T-cell (primary cell): Measurements from ENCODE around the gene C4B. TPM values are rescaled to one million over a fixed set of nuclear protein-coding genes. Genes with fewer than 3 reads are reported as not detected.
A peak's percentile ranks its signal among the peaks of the same experiment; 100 is the strongest.
"Not testable (repeated sequence)": the region's sequence is repeated elsewhere in the genome, so short reads cannot be mapped to it uniquely, and the experiment has no call there.

ENCODE experiments used
- ATAC-seq, 4 experiments: fragments of 200-7000 bp in 3 of 4; fragments of 150-1000 bp in 1 of 4; cut with Tn5 transposase; replicated peaks in 1 of 4; 1 replicate in 3 of 4; 2 replicates in 1 of 4; pipeline ENCODE4 v1.10.0; 2021; ENCODE audit warnings: moderate library complexity in 3 of 4, mild to moderate bottlenecking in 2 of 4, moderate number of reproducible peaks in 1 of 4
- CTCF ChIA-PET, 2 donors: fragments of 300-600 bp; sonication (Branson Sonifier 250); formaldehyde crosslinking; loops; one replicate each; lab custom pipeline; 2022; ENCODE audit warnings: antibody characterized with exemption in 2 of 2; lab: Charles Lee
- POLR2A ChIA-PET, 2 donors: fragments of 300-600 bp; sonication (Branson Sonifier 250); formaldehyde crosslinking; loops; one replicate each; lab custom pipeline; 2022; ENCODE audit warnings: antibody characterized with exemption in 2 of 2; lab: Charles Lee
- DNase-seq, 35 experiments: peaks; one replicate each; pipeline versions ENCODE4 v3.0.0 to v3.0.0-alpha.2; 2013 to 2023
- H3K27ac ChIP-seq: one replicate; pipeline ENCODE4 v1.5.1; 2013; ENCODE audit warnings: low read length
- H3K27me3 ChIP-seq, 2 experiments: replicated peaks in 1 of 2; 1 replicate in 1 of 2; 2 replicates in 1 of 2; pipeline versions ENCODE4 v1.6.1 to v1.7.0; 2013; ENCODE audit warnings: low read length in 1 of 2, mixed read lengths in 1 of 2; ENCODE audit not compliant: control insufficient read depth in 2 of 2, insufficient read depth in 2 of 2; ENCODE audit errors: extremely low read depth in 1 of 2
- H3K36me3 ChIP-seq, 2 donors: 1 replicate in 1 of 2; 2 replicates in 1 of 2; pipeline versions ENCODE4 v1.6.1 to v1.7.0; 2013; ENCODE audit warnings: low read length in 1 of 2; ENCODE audit not compliant: control insufficient read depth in 2 of 2, insufficient read depth in 1 of 2; ENCODE audit errors: extremely low read depth in 1 of 2
- H3K4me1 ChIP-seq, 2 experiments: 1 replicate in 1 of 2; 2 replicates in 1 of 2; pipeline versions ENCODE4 v1.6.1 to v1.7.0; 2013; ENCODE audit warnings: low read length in 2 of 2, mixed read lengths in 1 of 2; ENCODE audit not compliant: insufficient read depth in 2 of 2, control insufficient read depth in 1 of 2; ENCODE audit errors: extremely low read depth in 1 of 2
- H3K4me3 ChIP-seq, 2 donors: 1 replicate in 1 of 2; 2 replicates in 1 of 2; pipeline versions ENCODE4 v1.5.1 to v1.7.0; 2013; ENCODE audit warnings: mild to moderate bottlenecking in 2 of 2, low read length in 1 of 2, moderate library complexity in 1 of 2; ENCODE audit not compliant: control insufficient read depth in 1 of 2; ENCODE audit errors: extremely low read depth in 1 of 2
- H3K9me3 ChIP-seq: 2 replicates; pipeline ENCODE4 v1.7.0; 2013
- H3K27ac Mint-ChIP-seq, 2 donors: one replicate each; pipeline ENCODE4 v1.8.0; 2020 to 2021; ENCODE audit warnings: mild to moderate bottlenecking in 2 of 2, mixed read lengths in 2 of 2
- H3K27me3 Mint-ChIP-seq, 2 donors: one replicate each; pipeline ENCODE4 v1.8.0; 2021 to 2022; ENCODE audit warnings: mixed read lengths in 2 of 2
- H3K36me3 Mint-ChIP-seq: one replicate; pipeline ENCODE4 v1.8.0; 2021; ENCODE audit warnings: mixed read lengths
- H3K4me1 Mint-ChIP-seq, 3 donors: one replicate each; pipeline ENCODE4 v1.8.0; 2020 to 2022; ENCODE audit warnings: mixed read lengths in 3 of 3, mild to moderate bottlenecking in 1 of 3
- H3K4me3 Mint-ChIP-seq, 3 donors: one replicate each; pipeline ENCODE4 v1.8.0; 2020 to 2022; ENCODE audit warnings: mild to moderate bottlenecking in 3 of 3, mixed read lengths in 3 of 3, moderate library complexity in 3 of 3
- H3K9me3 Mint-ChIP-seq, 3 donors: one replicate each; pipeline ENCODE4 v1.8.0; 2020 to 2022; ENCODE audit warnings: mixed read lengths in 3 of 3
- WGBS: methylation state at CpG from one replicate; pipeline ENCODE4 v1.1.5; 2013; ENCODE audit warnings: missing lambda C conversion rate; ENCODE audit not compliant: insufficient coverage; 5-methylcytosine and 5-hydroxymethylcytosine counted together
- total RNA-seq, 35 experiments: library from RNA in 6 of 35; stranded (reverse) in 6 of 35; fragments of 120-200 nt in 1 of 35; gene quantifications; one replicate each; pipeline versions ENCODE4 v1.2.1 to v1.2.4 and lab custom pipeline; 2013 to 2026

C4B gene
- total RNA-seq, 5 donors from 2014 or later (not counting 1 experiment from before 2014, with no cell fraction given): 5.5 to 8.4 (median 7.5) TPM

- CTCF ChIA-PET, H3K27ac ChIP-seq, H3K27ac Mint-ChIP-seq: not testable (repeated sequence)
These were observed 8.5 kb upstream of the C4B start for GRCh38 chr6:32005991-32006529.

GRCh38 chr6:32007086-32007485, 7.5 kb upstream of the C4B start:
- peaks cover 0 to 11% of the 10 kb centered on the region in 2 experiments for H3K4me1 ChIP-seq
- WGBS: no CpG with 5 or more reads among the region's 12 CpGs
- H3K27me3 ChIP-seq, H3K27me3 Mint-ChIP-seq, H3K9me3 ChIP-seq, H3K4me3 ChIP-seq, H3K4me1 Mint-ChIP-seq, POLR2A ChIA-PET, ATAC-seq, H3K9me3 Mint-ChIP-seq, H3K36me3 Mint-ChIP-seq, H3K27ac Mint-ChIP-seq, H3K4me3 Mint-ChIP-seq, H3K36me3 ChIP-seq, H3K27ac ChIP-seq, CTCF ChIA-PET: not testable (repeated sequence)
- DNase-seq: peak in 1 of 35 experiments; percentile 11

More at GRCh38 chr6:32005991-32006529, 8.5 kb upstream of the C4B start:
- H3K4me1 Mint-ChIP-seq, DNase-seq, H3K27me3 ChIP-seq, H3K9me3 ChIP-seq, POLR2A ChIA-PET, H3K4me3 ChIP-seq, ATAC-seq, H3K9me3 Mint-ChIP-seq, H3K36me3 Mint-ChIP-seq, H3K27me3 Mint-ChIP-seq, H3K4me3 Mint-ChIP-seq, H3K36me3 ChIP-seq: not testable (repeated sequence)
- no CpG with 5 or more reads among the region's 8 CpGs for WGBS
- H3K4me1 ChIP-seq: peaks cover 0 to 11% of the 10 kb centered on the region in 2 experiments

- H3K9me3 ChIP-seq, H3K27me3 Mint-ChIP-seq, H3K36me3 ChIP-seq, CTCF ChIA-PET, H3K27me3 ChIP-seq, H3K4me1 Mint-ChIP-seq, H3K4me3 Mint-ChIP-seq, ATAC-seq, H3K4me3 ChIP-seq, H3K36me3 Mint-ChIP-seq, POLR2A ChIA-PET, H3K27ac Mint-ChIP-seq, DNase-seq, H3K9me3 Mint-ChIP-seq, H3K27ac ChIP-seq: not testable (repeated sequence)
- peaks cover 0 to 11% of the 10 kb centered on the region in 2 experiments for H3K4me1 ChIP-seq
- no CpG with 5 or more reads among the region's 24 CpGs for WGBS
These were observed 6.6 kb upstream of the C4B start for GRCh38 chr6:32008037-32008436.

GRCh38 chr6:32008616-32009015, 6.0 kb upstream of the C4B start:
- H3K9me3 ChIP-seq, H3K27me3 ChIP-seq, H3K4me3 Mint-ChIP-seq, H3K27ac ChIP-seq, H3K4me3 ChIP-seq, H3K27me3 Mint-ChIP-seq, CTCF ChIA-PET, H3K36me3 Mint-ChIP-seq, H3K9me3 Mint-ChIP-seq, H3K4me1 Mint-ChIP-seq, ATAC-seq, H3K27ac Mint-ChIP-seq, POLR2A ChIA-PET, DNase-seq, H3K36me3 ChIP-seq: not testable (repeated sequence)
- peaks cover 0 to 11% of the 10 kb centered on the region in 2 experiments for H3K4me1 ChIP-seq
- WGBS: 46% methylated on average over 3 of the region's 12 CpGs

- DNase-seq, H3K9me3 ChIP-seq, H3K4me1 Mint-ChIP-seq, H3K4me3 ChIP-seq, H3K4me3 Mint-ChIP-seq, H3K27ac Mint-ChIP-seq, H3K27me3 ChIP-seq, H3K27ac ChIP-seq, ATAC-seq, H3K9me3 Mint-ChIP-seq, H3K36me3 Mint-ChIP-seq, H3K36me3 ChIP-seq, POLR2A ChIA-PET, CTCF ChIA-PET, H3K27me3 Mint-ChIP-seq, H3K4me1 ChIP-seq: not testable (repeated sequence)
- WGBS: no CpG with 5 or more reads among the region's 12 CpGs
These were observed 5.1 kb upstream of the C4B start for GRCh38 chr6:32009537-32009936.

- H3K9me3 ChIP-seq, POLR2A ChIA-PET, H3K27ac ChIP-seq, H3K27me3 Mint-ChIP-seq, H3K36me3 Mint-ChIP-seq, H3K9me3 Mint-ChIP-seq, ATAC-seq, H3K4me3 ChIP-seq, CTCF ChIA-PET, H3K4me1 Mint-ChIP-seq, H3K27ac Mint-ChIP-seq, H3K4me3 Mint-ChIP-seq, H3K36me3 ChIP-seq, H3K4me1 ChIP-seq, H3K27me3 ChIP-seq: not testable (repeated sequence)
- DNase-seq: peak in 1 of 35 experiments; percentile 8
- no CpG with 5 or more reads among the region's 27 CpGs for WGBS
These were observed 3.6 kb upstream of the C4B start for GRCh38 chr6:32010856-32011530.
